Transverse colon (tissue), 3 donors: Measurements from ENCODE around the gene MDFIC2.

ENCODE experiments used
- CTCF ChIP-seq, 5 experiments: fragments of 200-600 bp in 3 of 5; fragments of 450-650 bp in 2 of 5; sonication (generic) in 3 of 5; IDR thresholded peaks; 1 replicate in 2 of 5; 2 replicates in 3 of 5; pipeline ENCODE4 v1.5.1; 2016 to 2017; ENCODE audit warnings: antibody characterized with exemption in 5 of 5, inconsistent platforms in 3 of 5, mild to moderate bottlenecking in 2 of 5, moderate library complexity in 1 of 5
- EP300 ChIP-seq: sonication (generic); formaldehyde crosslinking; IDR thresholded peaks from one replicate; pipeline ENCODE4 v1.6.1; 2017; ENCODE audit warnings: antibody characterized with exemption, low read depth
- POLR2A ChIP-seq: fragments of 450-650 bp; IDR thresholded peaks from one replicate; pipeline ENCODE4 v1.6.1; 2016; ENCODE audit warnings: antibody characterized with exemption, mild to moderate bottlenecking, moderate library complexity

GRCh38 chr3:70176224-70176623 is 136.2 kb downstream of the MDFIC2 start:
- TF ChIP-seq CTCF (IDR thresholded peaks at IDR 0.05) (no peak), EP300 (no peak), POLR2A (no peak)
